Mesothelial cell of epicardium (in vitro differentiated cells): Measurements from ENCODE around the gene ZNF514. TPM values are rescaled to one million over a fixed set of nuclear protein-coding genes. Genes with fewer than 3 reads are reported as not detected.

Experiments used
- DNase-seq, 2 experiments: peaks; one replicate each; pipeline ENCODE4 v3.0.0; 2021; ENCODE audit warnings: low spot score in 2 of 2; ENCODE audit not compliant: unreplicated experiment in 2 of 2
- H3K27ac Mint-ChIP-seq: 2 replicates; pipeline ENCODE4 v1.8.0; 2021; ENCODE audit warnings: mixed read lengths
- H3K27me3 Mint-ChIP-seq: 2 replicates; pipeline ENCODE4 v1.8.0; 2021; ENCODE audit warnings: low read depth, mixed read lengths
- H3K36me3 Mint-ChIP-seq: 2 replicates; pipeline ENCODE4 v1.8.0; 2021; ENCODE audit warnings: mixed read lengths
- H3K4me1 Mint-ChIP-seq: 2 replicates; pipeline ENCODE4 v1.8.0; 2021; ENCODE audit warnings: mixed read lengths
- H3K4me3 Mint-ChIP-seq: 2 replicates; pipeline ENCODE4 v1.8.0; 2021; ENCODE audit warnings: mild to moderate bottlenecking, moderate library complexity, mixed read lengths
- H3K9me3 Mint-ChIP-seq: 2 replicates; pipeline ENCODE4 v1.8.0; 2021; ENCODE audit warnings: mixed read lengths
- total RNA-seq: library from RNA; stranded (reverse); gene quantifications from 3 replicates; pipeline ENCODE4 v1.2.1, GENCODE V29; 2021
- TF ChIP-seq, protein P1 (sequence below): fragments of 200-600 bp; sonication (generic); IDR thresholded peaks from one replicate; pipeline ENCODE4 v1.5.0; 2021; ENCODE audit warnings: antibody characterized with exemption; ENCODE audit not compliant: unreplicated experiment

The ZNF514 gene
- total RNA-seq, 1 donor from 2014 or later = 36.4 TPM

DNA sequence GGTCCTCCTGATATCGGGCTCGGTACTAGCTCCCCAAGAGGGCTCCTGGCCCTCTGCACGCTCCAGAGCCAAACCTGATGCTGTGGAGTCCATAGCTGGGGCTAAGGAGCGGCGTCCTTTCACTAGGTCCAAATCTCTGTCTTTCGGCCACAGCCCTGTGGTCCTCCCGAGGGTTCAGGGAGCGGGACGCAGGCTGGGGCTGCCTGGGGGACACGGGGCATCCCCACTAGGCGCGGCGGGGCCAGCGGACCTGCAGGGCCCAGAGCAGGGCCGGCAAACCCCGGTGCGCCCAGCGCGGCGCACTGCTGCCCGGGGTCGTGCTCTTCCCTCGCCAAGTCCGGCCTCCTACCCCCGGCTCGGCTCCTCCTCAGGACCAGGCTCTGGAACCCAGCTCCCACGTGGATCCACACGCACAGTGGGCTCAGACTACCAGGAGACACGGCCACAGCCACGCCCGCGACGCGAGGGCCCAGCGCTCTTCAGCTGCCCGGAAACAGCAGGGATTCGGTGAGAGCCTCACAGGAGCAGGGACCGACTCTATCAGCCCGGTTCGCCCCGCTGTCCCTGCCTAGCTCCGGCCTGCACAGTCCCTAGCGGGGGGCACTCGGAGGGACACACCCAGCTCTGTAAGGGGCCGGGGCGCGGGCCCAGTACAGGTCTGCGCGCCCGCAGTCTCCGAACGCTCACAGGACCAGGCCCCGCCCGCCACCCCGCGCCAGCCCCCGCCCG lies 593 bp downstream of the ZNF514 start:
- DNase-seq = peak; percentile 40 to 63
- TF ChIP-seq, protein P1, sequence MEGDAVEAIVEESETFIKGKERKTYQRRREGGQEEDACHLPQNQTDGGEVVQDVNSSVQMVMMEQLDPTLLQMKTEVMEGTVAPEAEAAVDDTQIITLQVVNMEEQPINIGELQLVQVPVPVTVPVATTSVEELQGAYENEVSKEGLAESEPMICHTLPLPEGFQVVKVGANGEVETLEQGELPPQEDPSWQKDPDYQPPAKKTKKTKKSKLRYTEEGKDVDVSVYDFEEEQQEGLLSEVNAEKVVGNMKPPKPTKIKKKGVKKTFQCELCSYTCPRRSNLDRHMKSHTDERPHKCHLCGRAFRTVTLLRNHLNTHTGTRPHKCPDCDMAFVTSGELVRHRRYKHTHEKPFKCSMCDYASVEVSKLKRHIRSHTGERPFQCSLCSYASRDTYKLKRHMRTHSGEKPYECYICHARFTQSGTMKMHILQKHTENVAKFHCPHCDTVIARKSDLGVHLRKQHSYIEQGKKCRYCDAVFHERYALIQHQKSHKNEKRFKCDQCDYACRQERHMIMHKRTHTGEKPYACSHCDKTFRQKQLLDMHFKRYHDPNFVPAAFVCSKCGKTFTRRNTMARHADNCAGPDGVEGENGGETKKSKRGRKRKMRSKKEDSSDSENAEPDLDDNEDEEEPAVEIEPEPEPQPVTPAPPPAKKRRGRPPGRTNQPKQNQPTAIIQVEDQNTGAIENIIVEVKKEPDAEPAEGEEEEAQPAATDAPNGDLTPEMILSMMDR = no peak
- H3K4me1 Mint-ChIP-seq = peaks cover 17% of the 10 kb centered on the region
- H3K4me3 Mint-ChIP-seq = peak overlapping the region; percentile 83
- H3K36me3 Mint-ChIP-seq = peaks cover 29% of the 10 kb centered on the region
- H3K9me3 Mint-ChIP-seq = peaks cover 25% of the 10 kb centered on the region
- peak overlapping the region; percentile 82 for H3K27ac Mint-ChIP-seq
- no peaks in the 10 kb centered on the region for H3K27me3 Mint-ChIP-seq

DNA sequence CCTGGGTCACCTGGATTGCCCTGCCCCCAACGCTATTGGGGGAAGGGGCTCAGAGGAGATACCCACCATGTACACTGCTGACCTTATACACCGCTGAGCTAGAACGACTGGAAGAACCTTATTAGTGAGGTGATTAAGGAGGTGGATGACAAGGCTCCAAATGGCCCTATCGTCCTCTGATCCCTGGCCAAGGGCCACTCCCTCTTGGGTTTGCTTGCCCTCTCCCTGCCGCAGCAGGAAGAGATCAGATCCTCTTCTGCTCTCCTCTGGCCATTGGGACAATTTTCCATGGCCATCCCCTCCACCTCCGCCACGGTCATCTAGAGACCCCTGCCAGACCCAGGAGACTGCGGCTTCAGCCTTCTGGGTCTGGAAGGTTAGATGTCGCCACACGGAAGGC lies 1.2 kb downstream of the ZNF514 start:
- no peaks in the 10 kb centered on the region for H3K27me3 Mint-ChIP-seq
- no peak for DNase-seq
- peak overlapping the region; percentile 83 for H3K4me3 Mint-ChIP-seq
- TF ChIP-seq, protein P1 = no peak
- H3K27ac Mint-ChIP-seq = peak overlapping the region; percentile 61
- peaks cover 15% of the 10 kb centered on the region for H3K4me1 Mint-ChIP-seq
- peaks cover 35% of the 10 kb centered on the region for H3K36me3 Mint-ChIP-seq
- H3K9me3 Mint-ChIP-seq = peaks cover 31% of the 10 kb centered on the region

DNA sequence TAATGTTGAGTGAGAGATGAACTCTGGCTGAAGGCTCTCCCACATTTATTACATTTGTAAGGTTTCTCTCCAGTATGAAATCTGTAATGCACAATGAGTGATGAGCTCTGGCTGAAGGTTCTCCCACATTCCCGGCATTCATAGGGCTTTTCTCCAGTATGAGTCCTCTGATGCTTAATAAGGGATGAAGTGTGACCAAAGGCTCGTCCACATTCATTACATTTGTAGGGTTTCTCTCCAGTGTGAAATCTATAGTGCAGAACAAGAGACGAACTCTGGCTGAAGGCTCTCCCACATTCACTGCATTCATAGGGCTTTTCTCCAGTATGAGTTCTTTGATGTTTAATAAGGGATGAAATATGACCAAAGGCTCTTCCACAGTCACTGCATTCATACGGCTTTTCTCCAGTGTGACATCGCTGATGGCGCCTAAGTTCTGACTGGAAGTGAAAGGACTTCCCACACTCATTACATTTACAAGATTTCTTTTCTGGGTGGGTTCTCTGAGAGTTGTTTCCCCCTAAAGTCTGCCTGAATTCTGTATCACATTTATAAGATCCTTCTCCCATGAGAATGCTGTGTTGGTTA lies 10.2 kb downstream of the ZNF514 start:
- Mint-ChIP-seq H3K4me3 (no peak overlapping the region), H3K36me3 (peaks cover 96% of the 10 kb centered on the region), H3K9me3 (peaks cover 84% of the 10 kb centered on the region), H3K27ac (no peak overlapping the region), H3K4me1 (no peaks in the 10 kb centered on the region), H3K27me3 (no peaks in the 10 kb centered on the region)
- TF ChIP-seq, protein P1 = no peak
- DNase-seq = no peak

DNA sequence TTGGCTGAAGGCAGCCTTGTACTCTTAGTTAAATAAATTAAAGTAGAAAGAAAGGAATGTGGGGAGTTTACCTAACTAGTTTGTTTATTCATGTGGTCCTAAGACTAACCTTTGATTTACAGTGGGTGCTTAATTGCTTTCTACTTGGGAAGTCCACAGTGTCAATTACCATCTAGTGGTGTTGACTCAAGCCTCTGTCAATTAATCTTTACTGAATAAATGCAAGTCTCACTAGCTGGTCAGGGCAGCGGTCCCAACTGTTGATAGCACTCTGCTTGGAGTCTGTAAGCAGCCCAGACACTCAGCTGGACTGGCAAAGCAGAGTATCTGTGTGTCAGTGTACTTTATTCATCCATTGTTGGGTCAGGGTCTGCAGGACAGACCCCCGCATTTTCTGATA lies 15.8 kb downstream of the ZNF514 start:
- Mint-ChIP-seq H3K36me3 (peaks cover 76% of the 10 kb centered on the region), H3K27me3 (no peaks in the 10 kb centered on the region), H3K27ac (no peak overlapping the region), H3K4me1 (no peaks in the 10 kb centered on the region), H3K9me3 (peaks cover 78% of the 10 kb centered on the region), H3K4me3 (no peak overlapping the region)
- no peak for DNase-seq
- TF ChIP-seq, protein P1 = no peak

DNA sequence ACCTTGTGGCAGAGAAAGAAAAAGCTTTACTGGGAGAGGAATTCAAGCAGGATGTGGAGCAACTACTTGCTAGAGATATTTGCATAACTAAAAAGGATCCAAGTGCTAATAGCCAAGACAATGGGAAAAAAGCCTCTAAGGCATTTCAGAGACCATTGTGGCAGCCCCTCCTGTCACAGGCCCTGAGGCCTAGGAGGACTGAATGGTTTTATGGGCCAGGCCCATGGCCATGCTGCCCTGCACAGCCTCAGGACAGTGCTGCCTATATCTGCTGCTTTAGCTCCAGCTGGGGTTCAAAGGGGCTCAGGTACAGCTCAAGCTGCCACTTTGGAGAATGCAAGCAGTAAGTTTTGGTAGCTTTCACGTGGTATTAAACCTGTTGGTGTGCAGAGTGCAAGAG lies 20.9 kb downstream of the ZNF514 start:
- DNase-seq = no peak
- TF ChIP-seq, protein P1 = no peak
- H3K9me3 Mint-ChIP-seq = peaks cover 70% of the 10 kb centered on the region
- no peak overlapping the region for H3K27ac Mint-ChIP-seq
- H3K36me3 Mint-ChIP-seq = peaks cover 57% of the 10 kb centered on the region
- H3K27me3 Mint-ChIP-seq = no peaks in the 10 kb centered on the region
- no peak overlapping the region for H3K4me3 Mint-ChIP-seq
- H3K4me1 Mint-ChIP-seq = no peaks in the 10 kb centered on the region
